ENCODE results near the gene MAD1L1.

DNA sequence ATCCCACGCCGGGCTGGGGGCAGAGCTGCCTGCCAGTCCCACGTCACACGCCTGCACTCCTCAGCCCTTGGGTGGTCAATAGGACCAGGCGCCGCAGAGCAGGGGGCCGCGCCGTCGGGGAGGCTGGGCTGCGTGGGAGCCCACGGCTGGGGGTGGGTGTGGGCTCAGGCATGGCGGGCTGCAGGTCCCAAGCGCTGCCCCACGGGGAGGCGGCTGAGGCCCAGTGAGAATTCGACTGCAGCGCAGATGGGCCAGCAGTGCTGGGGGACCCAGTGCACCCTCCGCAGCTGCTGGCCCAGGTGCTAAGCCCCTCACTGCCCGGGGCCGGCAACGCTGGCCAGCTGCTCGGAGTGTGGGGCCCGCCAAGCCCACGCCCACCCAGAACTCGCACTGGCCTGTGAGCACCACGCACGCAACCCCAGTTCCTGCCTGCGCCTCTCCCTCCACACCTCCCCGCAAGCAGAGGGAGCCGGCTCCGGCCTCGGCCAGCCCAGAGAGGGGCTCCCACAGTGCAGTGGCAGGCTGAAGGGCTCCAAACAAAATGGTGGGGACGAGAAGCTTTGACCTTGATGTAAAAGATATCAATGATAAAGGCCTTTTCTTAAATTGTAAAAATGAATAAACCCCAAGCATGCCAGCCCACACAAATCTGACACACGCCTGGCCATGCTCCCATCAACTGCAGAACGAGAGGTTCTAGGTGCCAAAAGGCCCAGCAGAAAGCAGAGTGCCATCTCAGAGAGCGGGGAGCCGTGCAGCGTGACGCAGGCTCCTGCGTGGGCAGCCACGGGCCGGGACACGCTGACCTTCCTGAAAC is 255.5 kb downstream of the MAD1L1 start:
- TF ChIP-seq CTCF (IDR thresholded peaks at IDR 0.05; ENCODE audit: insufficient read depth, low read length, poor library complexity, severe bottlenecking), result no peak
- no peak for TF ChIP-seq EZH2phosphoT487 (conservative IDR thresholded peaks at IDR 0.05; ENCODE audit: low read length)
